Vagina (tissue), 2 donors: ENCODE measurements around the gene NPAS3.

Source experiments
- CTCF ChIP-seq, 3 experiments: fragments of 450-650 bp in 2 of 3; fragments of 200-600 bp in 1 of 3; sonication (generic) in 1 of 3; IDR thresholded peaks; one replicate each; pipeline ENCODE4 v1.5.1; 2017 to 2019; ENCODE audit warnings: antibody characterized with exemption in 3 of 3, mild to moderate bottlenecking in 2 of 3, moderate library complexity in 2 of 3
- POLR2A ChIP-seq, 2 donors: fragments of 450-650 bp; IDR thresholded peaks; one replicate each; pipeline ENCODE4 v1.6.1; 2017; ENCODE audit warnings: antibody characterized with exemption in 2 of 2, mild to moderate bottlenecking in 2 of 2, moderate library complexity in 2 of 2
- POLR2AphosphoS5 ChIP-seq, 2 donors: sonication (generic); formaldehyde crosslinking; IDR thresholded peaks; one replicate each; pipeline ENCODE4 v1.9.0; 2017; ENCODE audit warnings: antibody characterized with exemption in 2 of 2, mild to moderate bottlenecking in 2 of 2, low read depth in 1 of 2; ENCODE audit not compliant: insufficient read depth in 1 of 2

- no peak for TF ChIP-seq CTCF (IDR thresholded peaks at IDR 0.05)
- no peak for TF ChIP-seq POLR2AphosphoS5 (IDR thresholded peaks at IDR 0.05; ENCODE audit: insufficient read depth in 1 of 2, low read depth in 1 of 2)
- TF ChIP-seq POLR2A (IDR thresholded peaks at IDR 0.05), result no peak
These were observed 123.1 kb downstream of the NPAS3 start for GRCh38 chr14:33061667-33062325.
